ENCODE measurements around the gene PUSL1. TPM values are rescaled to one million over a fixed set of nuclear protein-coding genes. Genes with fewer than 3 reads are reported as not detected.

PUSL1 gene
- polyA plus RNA-seq, 3 donors from 2014 or later = 17.3 to 25.4 (median 18.9) TPM

Other genes starting within 250 kb of the PUSL1 start
- not detected for gene RNF223, start 234.3 kb upstream of the PUSL1 start, polyA plus RNA-seq
- 1 to 10 TPM in 2 of 3 donors, under 1 TPM in 1; 0.99 to 7.5 (median 4.1) TPM for gene C1orf159, start 192.5 kb upstream of the PUSL1 start, polyA plus RNA-seq
- under 1 TPM; 0.68 to 0.83 (median 0.69) TPM for gene TTLL10, start 134.7 kb upstream of the PUSL1 start, polyA plus RNA-seq
- 100 to 1,000 TPM in 2 of 3 donors, 10 to 100 TPM in 1; 56.4 to 136 (median 105) TPM for gene TNFRSF18, start 102.0 kb upstream of the PUSL1 start, polyA plus RNA-seq
- gene TNFRSF4, start 94.4 kb upstream of the PUSL1 start, polyA plus RNA-seq = 10 to 100 TPM in 2 of 3 donors, 1 to 10 TPM in 1; 7.6 to 16.3 (median 12.1) TPM
- 100 to 1,000 TPM; 157 to 240 (median 194) TPM for gene SDF4, start 76.6 kb upstream of the PUSL1 start, polyA plus RNA-seq
- gene B3GALT6, start 76.4 kb upstream of the PUSL1 start, polyA plus RNA-seq = 10 to 100 TPM in 1 of 3 donors, 1 to 10 TPM in 2; 5.3 to 13.9 (median 9.9) TPM
- gene C1QTNF12, start 61.9 kb upstream of the PUSL1 start, polyA plus RNA-seq = not detected
- gene UBE2J2, start 34.7 kb upstream of the PUSL1 start, polyA plus RNA-seq = 100 to 1,000 TPM in 1 of 3 donors, 10 to 100 TPM in 2; 77.8 to 105 (median 83.9) TPM
- not detected for gene SCNN1D, start 28.2 kb upstream of the PUSL1 start, polyA plus RNA-seq
- 1 to 10 TPM; 1.4 to 7.0 (median 4.6) TPM for gene ACAP3, start 667 bp upstream of the PUSL1 start, polyA plus RNA-seq
- 10 to 100 TPM; 62.1 to 68.8 (median 67.5) TPM for gene INTS11, start 16.1 kb downstream of the PUSL1 start, polyA plus RNA-seq
- 10 to 100 TPM in 2 of 3 donors, 1 to 10 TPM in 1; 9.2 to 23.7 (median 10.5) TPM for gene CPTP, start 16.2 kb downstream of the PUSL1 start, polyA plus RNA-seq
- under 1 TPM in 1 of 3 donors, not detected in 2; 0.08 TPM for gene TAS1R3, start 22.7 kb downstream of the PUSL1 start, polyA plus RNA-seq
- gene DVL1, start 40.8 kb downstream of the PUSL1 start, polyA plus RNA-seq = 1 to 10 TPM in 2 of 3 donors, under 1 TPM in 1; 0.78 to 1.5 (median 1.4) TPM
- not detected for gene MXRA8, start 50.0 kb downstream of the PUSL1 start, polyA plus RNA-seq
- gene AURKAIP1, start 66.6 kb downstream of the PUSL1 start, polyA plus RNA-seq = 100 to 1,000 TPM; 168 to 216 (median 190) TPM
- 10 to 100 TPM; 16.7 to 34.6 (median 22.0) TPM for gene CCNL2, start 90.7 kb downstream of the PUSL1 start, polyA plus RNA-seq
- gene MRPL20, start 98.7 kb downstream of the PUSL1 start, polyA plus RNA-seq = 100 to 1,000 TPM; 167 to 194 (median 182) TPM
- gene ANKRD65, start 112.7 kb downstream of the PUSL1 start, polyA plus RNA-seq = not detected
- gene VWA1, start 127.1 kb downstream of the PUSL1 start, polyA plus RNA-seq = not detected
- 1 to 10 TPM; 1.5 to 4.0 (median 3.1) TPM for gene ATAD3C, start 141.1 kb downstream of the PUSL1 start, polyA plus RNA-seq
- 1 to 10 TPM in 2 of 3 donors, under 1 TPM in 1; 0.39 to 5.0 (median 2.5) TPM for gene ATAD3B, start 163.2 kb downstream of the PUSL1 start, polyA plus RNA-seq
- 10 to 100 TPM in 1 of 3 donors, 1 to 10 TPM in 2; 6.4 to 14.5 (median 7.3) TPM for gene ATAD3A, start 203.6 kb downstream of the PUSL1 start, polyA plus RNA-seq
- not detected for gene TMEM240, start 232.0 kb downstream of the PUSL1 start, polyA plus RNA-seq

Data from immature natural killer cell (primary cell).